Ascending aorta (tissue), 2 donors: ENCODE measurements around the gene RALGAPA1. TPM values are rescaled to one million over a fixed set of nuclear protein-coding genes. Genes with fewer than 3 reads are reported as not detected.
A peak's percentile ranks its signal among the peaks of the same experiment; 100 is the strongest.
"Not testable (repeated sequence)": the region's sequence is repeated elsewhere in the genome, so short reads cannot be mapped to it uniquely, and the experiment has no call there.

Source experiments
- DNase-seq, 2 donors: peaks; one replicate each; pipeline ENCODE4 v3.0.0-alpha.2; 2019; ENCODE audit warnings: low spot score in 2 of 2
- H3K27ac ChIP-seq, 2 donors: fragments of 200-600 bp; sonication (generic); one replicate each; pipeline ENCODE4 v1.5.1; 2016 to 2017; ENCODE audit warnings: mild to moderate bottlenecking in 1 of 2
- H3K27me3 ChIP-seq: fragments of 200-600 bp; sonication (generic); one replicate; pipeline ENCODE4 v1.5.1; 2017
- H3K36me3 ChIP-seq, 2 donors: fragments of 200-600 bp; sonication (generic); one replicate each; pipeline ENCODE4 v1.5.1; 2016
- H3K4me1 ChIP-seq, 2 donors: fragments of 200-600 bp; sonication (generic); one replicate each; pipeline ENCODE4 v1.5.1; 2016 to 2017; ENCODE audit warnings: mild to moderate bottlenecking in 1 of 2
- H3K4me3 ChIP-seq, 2 donors: fragments of 200-600 bp; sonication (generic); one replicate each; pipeline ENCODE4 v1.5.1; 2016 to 2017; ENCODE audit warnings: mild to moderate bottlenecking in 1 of 2
- H3K9me3 ChIP-seq, 2 donors: fragments of 200-600 bp; sonication (generic); one replicate each; pipeline ENCODE4 v1.5.1; 2016
- intact Hi-C: fragments of 100-400 bp; cut with DNase I; formaldehyde crosslinking; loops from one replicate; pipeline ENCODE4 v1.15.1; 2023
- total RNA-seq: library from RNA; depleted of rRNA; stranded (reverse); fragments of >200 nt; gene quantifications from one replicate; pipeline ENCODE4 v1.1.0, GENCODE V29; 2016
- TF ChIP-seq, protein P1 (sequence below), 3 experiments: fragments of 200-600 bp in 2 of 3; fragments of 450-650 bp in 1 of 3; sonication (generic) in 2 of 3; IDR thresholded peaks; one replicate each; pipeline ENCODE4 v1.5.1; 2016 to 2019; ENCODE audit warnings: antibody characterized with exemption in 3 of 3, mild to moderate bottlenecking in 1 of 3, moderate library complexity in 1 of 3

RALGAPA1 gene
- 101 TPM for total RNA-seq

DNA sequence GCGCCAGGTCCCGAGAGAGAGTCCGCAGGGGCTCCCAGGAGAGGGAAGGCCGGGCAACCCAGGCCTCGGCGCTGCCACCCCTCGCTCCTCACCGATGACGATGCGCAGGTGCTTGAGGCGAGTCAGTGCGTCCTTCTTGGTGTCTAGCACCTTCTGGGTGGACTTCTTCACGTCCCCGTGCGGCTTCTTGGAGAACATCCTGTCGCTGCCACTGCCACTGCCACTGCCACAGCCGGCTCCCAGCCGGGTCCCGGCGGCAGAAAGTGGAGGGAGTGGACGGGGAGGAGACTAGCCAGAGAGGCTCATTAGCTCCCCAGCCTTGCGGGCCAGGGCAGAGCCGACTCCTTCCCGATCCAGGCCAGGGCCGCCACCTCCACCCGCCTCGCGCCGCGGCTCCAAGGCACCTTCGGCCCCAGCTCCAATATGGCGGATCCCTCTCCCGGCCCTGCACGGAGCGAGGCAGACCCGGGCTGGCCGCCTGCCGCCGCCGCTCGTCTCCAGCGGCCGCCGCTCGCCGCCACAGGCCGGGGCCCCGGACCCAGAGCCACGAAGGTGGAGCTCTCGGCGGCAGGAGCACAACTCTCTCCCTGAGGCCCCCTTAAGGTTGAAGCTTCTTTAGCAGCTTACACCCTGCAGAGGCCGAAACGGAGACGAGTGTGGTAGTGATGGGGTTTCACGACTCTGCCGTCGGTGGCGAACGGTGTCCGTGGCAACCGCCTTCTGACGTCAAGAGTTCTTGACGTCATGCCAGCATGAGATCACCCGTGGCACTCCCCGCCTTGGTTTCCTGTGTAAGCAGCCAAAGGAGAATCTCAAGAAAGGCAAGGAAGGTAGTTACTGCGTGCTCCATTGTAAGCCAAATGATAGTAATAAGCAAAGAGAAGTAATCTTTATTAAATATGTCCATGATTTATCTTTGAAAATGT is at the start of gene RALGAPA1:
Gene RALGAPA1, minus strand, starts transcription at position 658 of the 926 bp plus-strand sequence. Its CDS starts 460 bp downstream, at position 198.
- TF ChIP-seq, protein P1, sequence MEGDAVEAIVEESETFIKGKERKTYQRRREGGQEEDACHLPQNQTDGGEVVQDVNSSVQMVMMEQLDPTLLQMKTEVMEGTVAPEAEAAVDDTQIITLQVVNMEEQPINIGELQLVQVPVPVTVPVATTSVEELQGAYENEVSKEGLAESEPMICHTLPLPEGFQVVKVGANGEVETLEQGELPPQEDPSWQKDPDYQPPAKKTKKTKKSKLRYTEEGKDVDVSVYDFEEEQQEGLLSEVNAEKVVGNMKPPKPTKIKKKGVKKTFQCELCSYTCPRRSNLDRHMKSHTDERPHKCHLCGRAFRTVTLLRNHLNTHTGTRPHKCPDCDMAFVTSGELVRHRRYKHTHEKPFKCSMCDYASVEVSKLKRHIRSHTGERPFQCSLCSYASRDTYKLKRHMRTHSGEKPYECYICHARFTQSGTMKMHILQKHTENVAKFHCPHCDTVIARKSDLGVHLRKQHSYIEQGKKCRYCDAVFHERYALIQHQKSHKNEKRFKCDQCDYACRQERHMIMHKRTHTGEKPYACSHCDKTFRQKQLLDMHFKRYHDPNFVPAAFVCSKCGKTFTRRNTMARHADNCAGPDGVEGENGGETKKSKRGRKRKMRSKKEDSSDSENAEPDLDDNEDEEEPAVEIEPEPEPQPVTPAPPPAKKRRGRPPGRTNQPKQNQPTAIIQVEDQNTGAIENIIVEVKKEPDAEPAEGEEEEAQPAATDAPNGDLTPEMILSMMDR (IDR thresholded peaks at IDR 0.05): peak; percentile 40 to 57 (median 47)
- H3K9me3 ChIP-seq, H3K36me3 ChIP-seq, H3K27me3 ChIP-seq: not testable (repeated sequence)
- DNase-seq: peak; percentile 83 to 97
- intact Hi-C loops: loop anchor here (1.0 to 5.0 kb wide), 3 partner anchors 17 to 1388 kb away; partner anchors contain the start of genes BRMS1L, MIPOL1 and SRP54
- Histone ChIP-seq H3K27ac (peak within 1 kb of the TSS; percentile 87 to 97), H3K4me3 (peak within 1 kb of the TSS; percentile 60 to 93), H3K4me1 (peaks cover 0 to 10% of the 10 kb centered on the region in 2 donors)

DNA sequence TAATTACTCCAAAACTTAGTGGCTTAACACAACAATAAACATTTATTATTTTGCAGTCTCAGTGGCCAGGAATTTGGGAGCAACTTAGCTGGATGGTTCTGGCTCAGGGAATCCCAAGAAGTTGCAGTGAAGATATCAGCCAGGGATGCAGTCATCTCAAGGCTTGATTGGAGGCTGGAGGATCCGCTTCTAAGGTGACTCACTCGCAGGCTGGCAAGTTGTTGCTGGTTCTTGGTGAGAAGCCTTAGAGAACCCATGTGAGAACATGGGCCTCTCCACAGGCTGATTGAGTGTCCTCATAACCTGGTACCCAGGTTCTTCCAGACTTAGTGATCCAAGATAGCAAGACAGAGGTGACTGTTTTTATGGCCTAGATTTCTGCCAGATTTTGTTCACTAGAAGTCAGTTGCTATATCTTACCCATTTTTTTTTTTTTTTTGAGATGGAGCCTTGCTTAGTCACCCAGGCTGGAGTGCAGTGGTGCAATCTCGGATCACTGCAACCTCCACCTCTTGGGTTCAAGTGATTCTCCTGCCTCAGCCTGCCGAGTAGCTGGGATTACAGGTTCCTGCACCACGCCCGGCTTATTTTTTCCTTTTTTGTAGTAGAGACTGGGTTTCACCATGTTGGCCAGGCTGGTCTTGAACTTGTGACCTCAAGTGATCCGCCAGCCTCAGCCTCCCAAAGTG is 49.6 kb upstream of the RALGAPA1 start:
- H3K9me3 ChIP-seq: no peaks in the 10 kb centered on the region
- no peak overlapping the region for H3K4me3 ChIP-seq
- intact Hi-C loops: no loop called here
- peaks cover 0 to 4% of the 10 kb centered on the region in 2 donors for H3K4me1 ChIP-seq
- DNase-seq: no peak
- peaks cover 6 to 12% of the 10 kb centered on the region in 2 donors for H3K36me3 ChIP-seq
- no peaks in the 10 kb centered on the region for H3K27me3 ChIP-seq
- TF ChIP-seq, protein P1 (IDR thresholded peaks at IDR 0.05): no peak
- H3K27ac ChIP-seq: no peak overlapping the region

DNA sequence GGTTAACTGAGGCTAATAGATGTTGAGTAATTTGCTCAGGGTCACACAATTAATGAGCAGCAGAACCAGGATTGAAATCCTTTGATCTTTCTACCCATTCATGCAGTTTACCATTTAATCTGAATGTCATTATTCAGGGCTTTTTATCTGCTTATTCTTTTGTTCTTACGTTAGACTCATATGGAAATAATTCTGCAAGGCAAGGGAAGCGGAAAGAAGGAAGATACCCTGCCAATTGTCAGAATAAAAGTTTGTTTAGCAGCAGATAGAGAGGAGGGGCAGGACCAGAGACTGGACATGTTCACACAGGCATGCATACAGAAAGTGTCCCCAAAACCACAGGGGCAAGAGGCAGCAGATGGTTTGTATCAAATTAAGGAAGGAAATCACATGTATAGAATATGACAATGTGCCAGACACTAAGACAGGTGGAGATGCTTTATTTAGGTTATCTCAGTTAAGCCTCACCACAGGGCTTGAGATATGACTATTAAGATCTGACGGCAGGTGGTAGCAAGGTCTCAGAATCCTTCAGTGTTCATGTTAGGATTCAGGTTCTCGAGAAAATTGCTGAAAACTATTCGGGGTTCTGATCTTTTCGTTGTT is 46.9 kb upstream of the RALGAPA1 start:
- intact Hi-C loops: no loop called here
- no peaks in the 10 kb centered on the region for H3K4me1 ChIP-seq

DNA sequence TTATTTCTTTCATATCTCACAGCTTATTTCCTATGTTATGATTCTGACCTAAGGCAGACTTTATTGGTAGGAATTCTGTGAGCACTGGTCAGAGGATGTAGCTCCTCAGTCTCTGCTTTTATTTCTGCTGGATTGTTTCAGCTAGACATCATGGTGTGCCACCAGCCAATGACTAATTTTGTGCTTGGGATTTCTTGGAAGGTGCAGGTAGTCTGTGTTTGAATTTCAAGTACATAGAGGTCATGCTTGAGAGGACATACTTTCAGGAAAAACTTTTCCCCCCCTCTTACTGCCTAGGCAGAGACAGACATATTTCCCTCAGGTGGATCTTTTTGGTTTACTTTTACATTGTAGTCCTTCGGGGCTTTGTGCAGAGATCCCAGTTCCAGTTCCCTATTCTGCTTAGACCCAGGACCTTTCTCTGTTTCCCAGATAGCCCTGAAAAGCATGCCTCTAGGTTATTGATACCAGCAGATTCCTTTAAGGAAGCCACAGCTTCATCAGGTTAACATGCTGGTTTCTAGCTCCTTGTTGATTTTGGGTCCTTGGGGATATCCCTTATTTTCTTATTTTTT is 45.7 kb upstream of the RALGAPA1 start:
- no peaks in the 10 kb centered on the region for H3K27me3 ChIP-seq
- intact Hi-C loops: no loop called here
- TF ChIP-seq, protein P1 (IDR thresholded peaks at IDR 0.05): no peak
- peaks cover 0 to 6% of the 10 kb centered on the region in 2 donors for H3K9me3 ChIP-seq
- H3K27ac ChIP-seq: no peak overlapping the region
- no peak for DNase-seq
- peaks cover 11 to 17% of the 10 kb centered on the region in 2 donors for H3K36me3 ChIP-seq
- H3K4me1 ChIP-seq: no peaks in the 10 kb centered on the region
- no peak overlapping the region for H3K4me3 ChIP-seq

More for the DNA sequence above, 46.9 kb upstream of the RALGAPA1 start:
- Histone ChIP-seq H3K27me3 (no peaks in the 10 kb centered on the region), H3K4me3 (no peak overlapping the region), H3K9me3 (peaks cover 0 to 6% of the 10 kb centered on the region in 2 donors), H3K27ac (no peak overlapping the region), H3K36me3 (peaks cover 8 to 15% of the 10 kb centered on the region in 2 donors)
- TF ChIP-seq, protein P1 (IDR thresholded peaks at IDR 0.05): no peak
- no peak for DNase-seq

DNA sequence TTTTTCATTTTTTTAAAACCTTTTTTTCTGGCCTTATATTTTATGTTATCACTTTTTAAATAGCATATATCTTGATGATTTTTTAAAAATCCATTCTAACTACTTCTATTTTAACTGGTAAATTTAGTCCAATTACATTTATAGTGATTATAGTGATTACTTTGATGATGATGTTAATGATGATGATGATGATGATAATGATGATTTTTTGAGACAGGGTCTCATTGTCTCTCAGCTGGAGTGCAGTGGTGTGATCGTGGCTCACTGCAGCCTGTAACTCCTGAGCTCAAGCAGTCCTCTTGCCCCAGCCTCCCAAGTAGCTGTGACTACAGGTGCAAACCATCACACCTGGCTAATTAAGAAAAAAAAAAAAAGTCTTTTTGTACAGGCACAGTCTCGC is 44.1 kb upstream of the RALGAPA1 start:
- no peak for DNase-seq
- H3K4me1 ChIP-seq: no peaks in the 10 kb centered on the region
- H3K36me3 ChIP-seq: peaks cover 11 to 13% of the 10 kb centered on the region in 2 donors
- intact Hi-C loops: no loop called here
- H3K27me3 ChIP-seq: no peaks in the 10 kb centered on the region
- H3K9me3 ChIP-seq: peaks cover 0 to 6% of the 10 kb centered on the region in 2 donors
- H3K27ac ChIP-seq: no peak overlapping the region
- TF ChIP-seq, protein P1 (IDR thresholded peaks at IDR 0.05): no peak
- H3K4me3 ChIP-seq: no peak overlapping the region
